Retinal pigment epithelial cell (primary cell): ENCODE measurements around the gene EML4.

Experiments used
- DNase-seq: peaks from one replicate; pipeline ENCODE4 v3.0.0-alpha.2; 2010; ENCODE audit warnings: low read depth
- H3K4me3 ChIP-seq: 2 replicates; pipeline ENCODE4 v1.5.1; 2011; ENCODE audit warnings: mild to moderate bottlenecking, low read length, control low read depth, moderate library complexity
- CTCF ChIP-seq: conservative IDR thresholded peaks from 2 replicates; pipeline ENCODE4 v1.5.1; 2011; ENCODE audit warnings: low read depth, low read length, control low read depth, inconsistent platforms

The EML4 gene

DNA sequence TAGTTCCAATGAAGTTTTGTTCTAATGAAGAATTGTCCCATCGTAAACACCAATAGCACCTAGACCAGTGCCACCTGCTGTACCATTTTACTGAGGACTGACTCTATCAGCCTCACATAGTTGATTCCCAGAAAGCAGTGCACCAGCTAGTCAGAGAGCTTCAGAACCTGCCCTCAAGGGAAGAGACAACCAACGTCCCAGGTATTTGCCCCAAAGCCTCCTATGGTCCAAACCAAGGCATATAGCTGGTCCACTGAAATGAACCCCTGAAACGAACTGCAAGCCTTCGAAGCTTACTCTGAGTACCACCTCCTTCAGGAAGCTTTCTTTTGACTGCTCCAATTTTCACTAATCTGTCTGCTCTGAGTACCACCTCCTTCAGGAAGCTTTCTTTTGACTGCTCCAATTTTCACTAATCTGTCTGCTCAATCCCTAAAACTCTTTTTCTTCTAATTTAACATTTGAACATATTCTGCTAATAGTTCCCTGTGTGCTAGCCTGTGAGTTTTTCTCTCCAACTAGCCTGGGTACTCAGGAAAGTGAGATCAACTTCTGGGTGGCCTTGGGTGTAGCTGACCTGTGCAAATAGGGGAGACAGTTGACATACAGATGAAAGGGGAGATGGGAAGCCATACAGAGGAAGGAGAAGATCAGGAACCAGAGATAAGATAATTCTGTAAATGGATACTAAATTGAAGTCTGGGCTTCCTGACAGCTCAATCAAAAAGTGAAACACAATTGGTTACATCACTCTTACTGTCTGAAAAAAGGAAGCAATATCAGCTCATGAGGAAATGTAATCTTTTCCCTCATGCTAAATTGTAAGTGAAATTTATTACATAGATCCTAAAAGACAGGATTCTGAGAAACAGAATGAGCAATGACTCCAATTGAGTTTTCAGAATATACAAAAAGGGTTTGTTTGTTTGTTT, 33.5 kb upstream of the EML4 start:
- no peak for DNase-seq
- no peak for TF ChIP-seq CTCF
- no peak overlapping the region for H3K4me3 ChIP-seq

- no peak overlapping the region for H3K4me3 ChIP-seq
- TF ChIP-seq CTCF, result no peak
- DNase-seq, result no peak
Observed at GRCh38 chr2:42136782-42137124, 32.4 kb upstream of the EML4 start.

- no peak overlapping the region for H3K4me3 ChIP-seq
- TF ChIP-seq CTCF, result no peak
- no peak for DNase-seq
Observed at GRCh38 chr2:42137125-42137841, 31.9 kb upstream of the EML4 start.

DNA sequence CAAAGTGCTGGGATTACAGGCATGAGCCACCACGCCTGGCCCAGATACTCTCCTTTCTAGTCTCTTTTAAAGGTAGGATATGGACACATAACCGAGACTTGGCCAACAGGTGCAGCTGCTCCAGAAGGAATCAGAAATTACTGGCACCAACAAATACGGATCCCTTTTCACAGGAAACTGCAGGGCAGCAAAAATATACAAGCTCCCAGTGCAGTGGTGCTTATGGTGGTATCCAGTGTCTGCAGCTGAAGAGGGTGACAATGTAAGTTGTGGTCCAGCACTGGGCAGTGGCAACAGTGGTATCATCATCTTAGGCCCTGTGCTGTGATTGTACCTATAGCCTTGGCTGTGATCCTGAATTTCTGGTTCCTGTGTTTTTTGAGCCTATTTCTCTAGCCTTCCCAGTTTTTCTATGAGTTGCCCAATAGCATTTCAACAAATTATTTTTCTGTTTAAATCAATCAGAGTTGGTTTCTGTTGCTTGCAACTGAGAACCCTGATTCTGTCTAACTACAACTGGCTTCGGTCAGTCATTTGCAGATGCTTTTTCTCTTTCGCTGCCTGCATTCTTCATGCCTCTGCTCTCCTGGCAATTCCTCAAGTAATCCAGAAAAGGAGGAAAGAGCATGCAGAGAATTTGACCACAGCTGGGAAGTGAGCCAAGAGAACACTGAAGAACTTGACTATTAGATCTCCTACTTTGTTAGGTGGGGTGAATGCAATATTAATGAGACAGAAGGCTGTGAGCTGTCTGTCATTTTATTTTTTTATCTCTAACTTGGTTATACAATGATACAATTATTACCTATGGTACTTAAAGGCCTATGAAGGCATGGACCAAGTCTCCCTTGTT, 30.8 kb upstream of the EML4 start:
- H3K4me3 ChIP-seq, result no peak overlapping the region
- TF ChIP-seq CTCF, result no peak
- DNase-seq, result peak; percentile 96

- TF ChIP-seq CTCF, result no peak
- DNase-seq, result no peak
- no peak overlapping the region for H3K4me3 ChIP-seq
Observed at GRCh38 chr2:42139101-42139500, 30.1 kb upstream of the EML4 start.

GRCh38 chr2:42140496-42140895, 28.7 kb upstream of the EML4 start:
- no peak for TF ChIP-seq CTCF
- DNase-seq, result no peak
- no peak overlapping the region for H3K4me3 ChIP-seq
